Activated T-helper 1 cell treated with anti-CD3 and anti-CD28 coated beads, Interleukin-12 subunit alpha, Interleukin-12 subunit beta, Interleukin-2, Interleukin-4 antibody, amounts not matched to agents 30 ng/mL and 10 ng/mL and 1 ng/mL, durations not matched to agents 14 hours and 24 hours and 36 hours (primary cell): Measurements from ENCODE around the gene SPATA9. TPM values are rescaled to one million over a fixed set of nuclear protein-coding genes. Genes with fewer than 3 reads are reported as not detected.
"Not testable (repeated sequence)": the region's sequence is repeated elsewhere in the genome, so short reads cannot be mapped to it uniquely, and the experiment has no call there.

ENCODE experiments used
- DNase-seq: peaks from one replicate; pipeline ENCODE4 v3.0.0; 2021; ENCODE audit warnings: low spot score
- H3K27ac Mint-ChIP-seq: one replicate; pipeline ENCODE4 v1.8.0; 2021; ENCODE audit warnings: mild to moderate bottlenecking, mixed read lengths
- H3K27me3 Mint-ChIP-seq: one replicate; pipeline ENCODE4 v1.8.0; 2022; ENCODE audit warnings: mild to moderate bottlenecking, moderate library complexity, mixed read lengths; ENCODE audit not compliant: insufficient read depth
- H3K36me3 Mint-ChIP-seq: one replicate; pipeline ENCODE4 v1.8.0; 2021; ENCODE audit warnings: low read depth, mixed read lengths
- H3K4me1 Mint-ChIP-seq: one replicate; pipeline ENCODE4 v1.8.0; 2021; ENCODE audit warnings: low read depth, mixed read lengths
- H3K4me3 Mint-ChIP-seq: one replicate; pipeline ENCODE4 v1.8.0; 2021; ENCODE audit warnings: mild to moderate bottlenecking, moderate library complexity, mixed read lengths
- H3K9me3 Mint-ChIP-seq: one replicate; pipeline ENCODE4 v1.8.0; 2021; ENCODE audit warnings: mixed read lengths
- intact Hi-C: fragments of 100-400 bp; cut with micrococcal nuclease; formaldehyde crosslinking; loops from one replicate; pipeline ENCODE4 v1.15.1; 2024
- total RNA-seq: library from RNA; stranded (reverse); gene quantifications from 2 replicates; pipeline ENCODE4 v1.2.3, GENCODE V29; 2022

Gene SPATA9
- total RNA-seq, 1 donor from 2014 or later, result not detected

DNA sequence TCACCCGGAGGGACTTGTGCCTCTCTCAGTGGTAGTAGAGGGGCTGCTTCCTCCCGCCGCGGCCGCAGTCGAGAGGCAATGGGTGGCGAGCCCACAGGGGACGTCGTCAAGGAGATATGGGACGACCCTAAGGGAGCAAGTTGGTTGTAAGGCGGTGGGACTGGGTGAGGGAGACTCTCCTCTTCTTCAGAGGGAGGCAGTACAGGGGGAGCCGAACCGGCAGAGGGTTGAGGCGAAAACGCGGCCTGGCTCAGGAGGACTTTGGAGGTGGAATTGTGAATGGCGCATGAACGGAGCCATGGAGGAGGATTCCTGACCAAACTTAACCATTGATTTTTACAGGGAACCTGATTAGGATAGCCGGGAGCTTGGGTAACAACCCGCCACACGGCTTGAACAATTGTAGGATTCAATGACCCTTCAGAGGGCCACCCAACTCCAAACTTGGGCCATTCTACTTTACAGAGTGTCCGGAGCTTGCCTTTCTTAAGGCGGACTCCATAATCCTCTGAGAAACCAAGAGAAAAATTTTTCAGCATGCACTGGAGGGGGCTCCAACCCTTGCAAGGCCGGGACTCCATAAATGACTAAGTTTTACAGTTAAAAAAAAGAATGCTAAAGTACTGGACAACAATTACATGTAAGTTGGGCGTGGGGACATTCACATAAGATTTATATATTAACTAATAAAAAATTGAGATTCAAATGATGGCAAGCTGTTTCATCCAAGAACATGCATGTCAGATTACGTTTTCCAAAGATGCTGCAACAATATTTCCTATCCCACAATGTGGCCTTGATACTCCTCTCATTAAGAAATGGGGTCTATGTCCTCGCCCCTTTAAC lies 28.9 kb upstream of the SPATA9 start:
- peaks cover 3% of the 10 kb centered on the region for H3K9me3 Mint-ChIP-seq
- H3K4me3 Mint-ChIP-seq, result no peak overlapping the region
- H3K4me1 Mint-ChIP-seq, result peaks cover 5% of the 10 kb centered on the region
- DNase-seq, result no peak
- H3K27ac Mint-ChIP-seq, result no peak overlapping the region
- no peaks in the 10 kb centered on the region for H3K36me3 Mint-ChIP-seq
- peaks cover 20% of the 10 kb centered on the region for H3K27me3 Mint-ChIP-seq
- intact Hi-C loops, result loop anchor here (10.0 kb wide), 2 partner anchors 917 to 1163 kb away; partner anchors contain the start of gene ERAP2

DNA sequence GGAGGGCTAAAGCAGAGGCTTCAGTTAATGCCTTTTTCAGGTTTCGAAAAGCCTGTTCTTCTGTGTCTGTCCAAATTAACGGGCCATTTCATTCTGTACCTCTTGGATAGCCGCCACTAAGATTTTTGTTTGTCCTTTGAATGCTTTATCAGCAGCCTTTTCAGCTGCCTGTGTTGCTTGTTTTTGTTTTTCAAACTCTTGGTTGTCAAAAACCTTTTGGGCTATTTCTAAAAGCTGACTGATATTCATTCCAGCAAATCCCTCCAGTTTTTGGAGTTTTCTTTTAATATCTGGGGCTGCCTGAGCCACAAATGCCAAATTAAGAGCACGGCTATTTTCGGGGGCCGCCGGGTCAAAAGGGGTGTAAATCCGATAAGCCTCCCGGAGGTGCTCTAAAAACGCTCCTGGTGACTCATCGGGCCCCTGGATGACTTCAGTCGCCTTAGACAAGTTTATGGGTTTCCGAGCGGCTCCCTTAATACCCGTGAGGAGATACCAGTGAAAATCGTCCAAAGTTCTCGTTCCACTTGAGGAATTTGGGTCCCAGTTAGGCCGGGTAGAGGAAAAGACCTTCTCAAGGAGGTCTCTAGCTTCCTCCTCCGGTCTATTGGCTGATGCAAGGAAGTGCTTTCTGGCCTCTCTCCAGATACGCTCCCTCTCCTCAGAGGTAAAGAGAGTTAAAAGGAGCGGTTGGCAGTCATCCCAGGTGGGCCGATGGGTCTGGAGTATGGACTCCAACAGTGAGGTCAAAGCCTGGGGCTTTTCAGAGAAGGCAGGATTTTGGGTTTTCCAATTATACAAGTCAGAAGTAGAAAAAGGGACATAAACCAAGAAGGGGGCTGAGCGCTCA lies 28.1 kb upstream of the SPATA9 start:
- not testable (repeated sequence) for DNase-seq, H3K4me3 Mint-ChIP-seq, H3K27ac Mint-ChIP-seq, H3K4me1 Mint-ChIP-seq, H3K36me3 Mint-ChIP-seq, H3K9me3 Mint-ChIP-seq
- intact Hi-C loops, result loop anchor here (10.0 kb wide), 2 partner anchors 916 to 1164 kb away; partner anchors contain the start of gene ERAP2
- peaks cover 20% of the 10 kb centered on the region for H3K27me3 Mint-ChIP-seq

DNA sequence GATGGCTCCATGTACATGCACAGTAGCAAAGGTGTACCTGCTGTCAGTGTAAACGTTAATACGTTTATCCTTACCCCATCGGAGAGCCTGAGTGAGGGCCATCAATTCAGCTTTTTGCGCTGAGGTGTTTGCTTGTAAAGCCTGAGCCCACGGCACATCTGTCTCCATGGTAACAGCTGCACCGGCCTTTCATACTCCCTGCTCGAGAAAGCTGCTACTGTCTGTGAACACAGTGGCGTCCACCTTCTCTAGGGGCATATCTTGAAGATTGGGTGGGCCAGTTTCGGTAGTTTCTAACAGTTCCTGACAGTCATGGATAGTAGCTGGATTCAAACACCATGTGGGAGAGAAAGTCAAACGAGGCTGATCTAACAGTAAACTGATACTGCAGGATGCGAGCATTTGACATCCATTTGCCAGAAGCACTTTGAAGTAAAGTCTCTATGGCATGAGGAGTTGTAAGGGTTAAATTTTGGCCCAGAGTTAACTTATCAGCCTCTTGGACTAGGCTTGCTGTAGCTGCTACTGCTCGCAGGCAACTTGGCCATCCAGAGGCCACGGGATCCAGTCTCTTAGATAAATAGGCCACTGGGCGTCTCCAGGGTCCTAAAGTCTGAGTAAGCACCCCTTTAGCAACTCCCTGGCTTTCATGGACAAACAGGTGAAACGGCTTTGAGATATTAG lies 27.3 kb upstream of the SPATA9 start:
- peaks cover 19% of the 10 kb centered on the region for H3K27me3 Mint-ChIP-seq
- intact Hi-C loops, result loop anchor here (10.0 kb wide), 2 partner anchors 915 to 1165 kb away; partner anchors contain the start of gene ERAP2
- H3K4me1 Mint-ChIP-seq, result peaks cover 5% of the 10 kb centered on the region
- no peak for DNase-seq
- H3K4me3 Mint-ChIP-seq, result no peak overlapping the region
- H3K36me3 Mint-ChIP-seq, result no peaks in the 10 kb centered on the region
- peaks cover 3% of the 10 kb centered on the region for H3K9me3 Mint-ChIP-seq
- no peak overlapping the region for H3K27ac Mint-ChIP-seq

DNA sequence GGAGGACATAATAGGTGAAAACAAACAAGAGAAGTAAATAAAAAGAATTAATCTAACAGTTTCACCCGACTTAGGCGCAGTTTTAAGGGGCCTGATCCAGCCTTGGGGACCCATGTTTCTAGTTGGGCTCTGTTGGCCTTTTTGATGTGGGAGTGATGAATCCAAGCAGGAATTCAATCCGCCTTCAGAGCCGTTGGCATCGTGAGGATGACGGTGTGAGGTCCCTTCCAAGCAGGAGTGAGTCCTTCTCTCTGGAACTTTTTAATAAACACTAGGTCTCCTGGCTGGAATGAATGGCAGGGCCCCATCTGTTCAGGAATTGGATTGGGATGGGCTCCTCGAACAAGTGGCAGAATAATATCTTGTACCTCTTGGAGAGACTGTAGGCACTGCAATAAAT lies 26.1 kb upstream of the SPATA9 start:
- Mint-ChIP-seq H3K36me3 (no peaks in the 10 kb centered on the region), H3K9me3 (no peaks in the 10 kb centered on the region), H3K27ac (no peak overlapping the region), H3K27me3 (peaks cover 14% of the 10 kb centered on the region), H3K4me3 (no peak overlapping the region), H3K4me1 (peaks cover 5% of the 10 kb centered on the region)
- intact Hi-C loops, result no loop called here
- no peak for DNase-seq

DNA sequence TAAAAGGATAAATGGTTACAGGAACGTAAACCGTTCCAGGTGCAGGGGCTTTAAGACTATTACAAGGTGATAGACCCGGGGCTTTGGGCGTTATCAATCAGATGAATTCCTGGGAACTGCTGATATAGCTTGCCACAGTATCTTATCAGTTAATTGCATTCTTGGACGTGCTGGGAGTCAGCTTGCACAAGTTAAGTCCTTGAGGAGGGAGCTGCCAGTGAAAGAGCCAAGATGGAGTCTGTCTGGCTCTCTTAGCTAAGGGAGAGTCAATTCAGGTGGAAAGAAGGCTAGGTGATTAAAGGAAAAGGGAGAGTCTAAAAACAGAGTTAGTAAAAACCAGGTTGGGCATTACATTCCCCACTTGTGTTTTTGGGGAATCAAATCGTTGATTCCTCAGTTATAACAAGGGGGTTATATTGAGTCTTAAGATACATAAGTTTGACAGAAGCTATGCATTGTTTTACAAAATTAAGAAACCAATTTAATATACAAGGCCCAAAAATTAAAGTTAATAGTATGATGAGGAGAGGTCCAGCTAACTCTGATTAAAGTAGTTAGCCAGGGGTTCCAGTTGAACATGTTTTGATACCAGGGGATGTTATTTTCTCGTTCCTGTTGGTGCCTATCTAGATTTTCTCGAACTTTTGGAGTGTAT lies 24.9 kb upstream of the SPATA9 start:
- DNase-seq, H3K36me3 Mint-ChIP-seq, H3K4me3 Mint-ChIP-seq, H3K27ac Mint-ChIP-seq, intact Hi-C loops, H3K9me3 Mint-ChIP-seq, H3K4me1 Mint-ChIP-seq: not testable (repeated sequence)
- H3K27me3 Mint-ChIP-seq, result peaks cover 15% of the 10 kb centered on the region

DNA sequence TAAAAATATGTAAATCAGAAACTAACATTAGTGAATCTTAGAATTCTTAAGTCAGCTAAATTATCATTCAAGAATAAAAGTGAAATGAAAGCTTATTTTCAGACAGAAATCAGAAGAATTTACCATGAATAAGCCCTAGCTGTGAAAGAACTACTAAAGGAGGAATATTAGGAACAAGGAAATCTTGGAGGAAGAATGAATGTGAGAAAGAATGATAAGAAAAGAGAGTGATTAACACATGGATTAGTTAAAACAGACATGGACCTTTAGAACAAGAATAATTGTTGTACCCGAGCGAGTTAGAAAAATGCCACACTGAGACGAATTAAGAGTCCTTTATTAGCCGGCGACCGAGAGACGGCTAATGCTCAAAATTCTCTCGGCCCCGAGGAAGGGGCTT lies 24.3 kb upstream of the SPATA9 start:
- Mint-ChIP-seq H3K36me3 (no peaks in the 10 kb centered on the region), H3K27ac (no peak overlapping the region), H3K4me1 (no peaks in the 10 kb centered on the region), H3K9me3 (no peaks in the 10 kb centered on the region), H3K27me3 (peaks cover 18% of the 10 kb centered on the region), H3K4me3 (no peak overlapping the region)
- no peak for DNase-seq
- intact Hi-C loops, result no loop called here

DNA sequence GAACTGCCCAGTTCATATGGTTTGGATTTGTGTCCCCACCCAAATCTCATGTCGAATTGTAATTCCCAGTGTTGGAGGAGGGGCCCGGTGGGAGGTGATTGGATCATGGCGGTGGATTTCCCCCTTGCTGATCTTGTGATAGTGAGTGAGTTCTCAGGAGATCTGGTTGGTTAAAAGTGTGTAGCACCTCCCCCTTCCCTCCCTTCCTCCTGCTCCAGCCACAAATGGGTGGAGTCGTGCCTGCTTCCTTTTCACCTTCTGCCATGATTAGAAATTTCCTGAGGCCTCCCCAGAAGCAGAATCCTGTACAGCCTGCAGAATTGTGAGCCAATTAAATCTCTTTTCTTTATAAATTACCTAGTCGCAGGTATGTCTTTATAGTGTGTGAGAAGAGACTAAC lies 23.4 kb upstream of the SPATA9 start:
- intact Hi-C loops, H3K27ac Mint-ChIP-seq, H3K4me1 Mint-ChIP-seq, H3K36me3 Mint-ChIP-seq, H3K9me3 Mint-ChIP-seq, H3K4me3 Mint-ChIP-seq, DNase-seq: not testable (repeated sequence)
- H3K27me3 Mint-ChIP-seq, result peaks cover 15% of the 10 kb centered on the region

DNA sequence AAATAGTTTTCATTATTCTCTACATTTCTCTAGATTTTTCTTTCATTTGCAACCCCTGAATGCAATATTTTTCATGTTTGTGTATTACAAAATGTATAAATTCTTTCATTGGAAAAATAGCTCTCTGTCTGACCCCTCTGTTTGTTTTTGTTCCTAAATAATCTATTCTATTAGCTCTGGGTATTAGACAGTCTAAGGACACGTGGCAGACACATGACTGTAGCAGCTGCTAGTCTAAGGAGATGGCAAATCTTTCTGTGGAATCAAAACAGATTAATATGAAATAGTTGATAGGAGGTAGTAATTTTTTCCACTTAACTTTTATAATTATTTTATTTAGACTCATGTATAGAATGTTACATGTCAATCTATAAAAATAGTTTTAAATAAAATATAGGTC lies 21.4 kb upstream of the SPATA9 start:
- Mint-ChIP-seq H3K27me3 (peaks cover 17% of the 10 kb centered on the region), H3K4me3 (no peak overlapping the region), H3K4me1 (no peaks in the 10 kb centered on the region), H3K27ac (no peak overlapping the region), H3K36me3 (no peaks in the 10 kb centered on the region), H3K9me3 (no peaks in the 10 kb centered on the region)
- intact Hi-C loops, result no loop called here
- no peak for DNase-seq

DNA sequence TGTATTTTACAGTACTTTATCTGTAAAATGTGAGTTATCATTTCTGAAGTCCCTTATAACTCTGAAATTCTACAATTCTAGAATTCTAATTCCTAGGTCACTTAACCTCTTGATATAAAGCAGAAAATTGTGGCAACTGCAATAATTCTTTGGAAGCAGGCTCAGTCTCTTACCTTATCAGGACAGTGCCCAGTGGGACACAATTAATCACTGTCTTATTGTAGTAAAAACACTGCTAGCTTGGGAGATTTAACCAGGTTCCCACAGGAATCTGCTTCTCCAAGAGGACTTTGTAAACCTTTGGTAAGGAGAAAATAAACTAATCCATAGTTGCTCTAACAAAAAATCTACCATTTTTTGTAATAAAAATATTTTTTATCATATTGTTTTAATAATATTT lies 18.3 kb upstream of the SPATA9 start:
- DNase-seq, result no peak
- intact Hi-C loops, result no loop called here
- H3K36me3 Mint-ChIP-seq, result no peaks in the 10 kb centered on the region
- H3K9me3 Mint-ChIP-seq, result no peaks in the 10 kb centered on the region
- H3K27ac Mint-ChIP-seq, result no peak overlapping the region
- no peaks in the 10 kb centered on the region for H3K4me1 Mint-ChIP-seq
- peaks cover 36% of the 10 kb centered on the region for H3K27me3 Mint-ChIP-seq
- H3K4me3 Mint-ChIP-seq, result no peak overlapping the region

DNA sequence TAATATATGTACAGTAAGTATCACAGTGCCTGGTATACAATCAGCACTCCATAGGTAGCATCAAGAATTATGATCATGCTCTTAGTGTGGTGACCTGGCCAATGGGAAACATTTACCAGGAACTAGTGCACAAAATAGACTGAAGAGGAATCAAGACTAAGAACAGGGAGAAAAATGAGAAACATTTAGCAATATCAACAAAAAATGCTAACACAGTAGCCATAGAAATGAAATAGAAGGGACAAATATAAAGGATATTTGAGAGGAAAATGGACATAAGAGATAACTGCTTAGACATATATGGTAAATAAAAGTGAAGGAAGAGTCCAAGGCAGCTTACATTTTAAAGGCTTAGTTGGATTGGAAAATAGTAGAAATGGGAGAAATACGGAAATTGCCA lies 16.5 kb upstream of the SPATA9 start:
- H3K27ac Mint-ChIP-seq, result no peak overlapping the region
- no peaks in the 10 kb centered on the region for H3K9me3 Mint-ChIP-seq
- H3K4me1 Mint-ChIP-seq, result no peaks in the 10 kb centered on the region
- H3K36me3 Mint-ChIP-seq, result no peaks in the 10 kb centered on the region
- DNase-seq, result no peak
- peaks cover 40% of the 10 kb centered on the region for H3K27me3 Mint-ChIP-seq
- no peak overlapping the region for H3K4me3 Mint-ChIP-seq
- intact Hi-C loops, result no loop called here

DNA sequence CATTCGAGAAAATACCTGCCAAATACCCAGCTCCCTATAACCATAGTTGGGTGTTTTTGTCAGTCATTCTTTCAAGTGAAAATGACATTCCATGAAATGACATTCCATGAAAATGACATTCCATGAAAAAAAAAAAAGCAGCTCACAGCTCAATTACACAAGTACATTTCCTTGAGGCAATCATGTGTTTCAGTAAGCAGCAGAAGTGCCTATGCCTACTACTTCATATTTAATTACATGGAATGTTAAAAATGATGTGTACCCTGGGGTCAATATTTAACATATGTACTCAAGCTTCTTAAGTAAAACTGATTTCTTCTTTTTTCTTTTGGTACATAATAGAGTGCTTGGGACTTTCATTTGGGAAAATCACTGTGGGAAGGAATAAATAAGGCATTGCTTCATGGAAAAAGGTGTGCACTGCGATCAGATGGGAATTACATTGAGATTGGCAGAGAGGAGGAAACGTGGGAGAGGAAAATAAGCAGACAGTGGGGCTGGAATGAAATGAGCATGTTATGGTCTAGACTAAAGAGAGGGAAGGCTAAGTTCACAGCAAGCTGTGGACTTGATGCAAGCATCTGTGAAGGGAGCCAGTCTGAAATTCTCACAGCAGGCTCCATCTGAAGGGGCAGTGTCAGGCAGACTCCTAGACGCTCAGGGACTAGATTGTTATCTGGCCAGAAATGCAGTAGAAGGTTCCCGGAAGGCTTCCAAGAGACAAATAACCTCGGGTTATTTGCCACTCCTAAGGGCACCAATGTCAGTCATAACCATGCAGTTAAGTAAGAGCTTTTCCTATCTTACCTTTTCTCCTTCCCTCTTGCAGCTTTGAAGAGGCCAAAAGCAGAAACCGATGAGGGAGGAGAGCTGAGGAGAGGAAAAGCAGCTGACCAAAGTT lies 15.2 kb upstream of the SPATA9 start:
- H3K27me3 Mint-ChIP-seq, result peaks cover 43% of the 10 kb centered on the region
- no peak overlapping the region for H3K27ac Mint-ChIP-seq
- intact Hi-C loops, result no loop called here
- DNase-seq, result no peak
- no peaks in the 10 kb centered on the region for H3K9me3 Mint-ChIP-seq
- no peaks in the 10 kb centered on the region for H3K36me3 Mint-ChIP-seq
- H3K4me3 Mint-ChIP-seq, result no peak overlapping the region
- H3K4me1 Mint-ChIP-seq, result no peaks in the 10 kb centered on the region

DNA sequence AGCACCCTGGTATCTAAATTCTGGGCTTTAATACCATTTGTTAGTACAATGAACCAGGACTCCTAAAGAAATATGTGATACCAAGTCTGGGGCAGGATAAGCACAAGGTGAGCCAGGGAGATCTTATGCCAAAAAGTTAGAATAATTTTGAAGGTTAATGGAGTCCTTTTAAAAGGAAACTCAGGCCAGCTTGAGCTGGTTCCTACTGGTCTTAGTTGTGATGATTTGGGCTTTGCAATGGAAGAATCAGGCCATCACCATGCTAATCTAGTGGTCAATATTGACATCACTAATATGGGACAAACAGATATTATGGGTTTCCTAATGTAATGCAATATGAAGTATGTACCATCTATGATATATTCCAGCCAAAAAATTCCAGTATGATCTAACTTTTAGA lies 7.5 kb upstream of the SPATA9 start:
- Mint-ChIP-seq H3K9me3 (no peaks in the 10 kb centered on the region), H3K36me3 (no peaks in the 10 kb centered on the region), H3K4me1 (no peaks in the 10 kb centered on the region), H3K4me3 (no peak overlapping the region), H3K27me3 (peaks cover 24% of the 10 kb centered on the region), H3K27ac (no peak overlapping the region)
- intact Hi-C loops, result no loop called here
- no peak for DNase-seq
